Panc1 (cell line): ENCODE results near the gene BACH2. TPM values are rescaled to one million over a fixed set of nuclear protein-coding genes. Genes with fewer than 3 reads are reported as not detected.

Experiments used
- ATAC-seq: fragments of 200-7000 bp; cut with Tn5 transposase; 2 replicates; pipeline ENCODE4 v1.9.1; 2020; ENCODE audit warnings: mild to moderate bottlenecking, moderate library complexity
- BruUV-seq: library from RNA; stranded (reverse); fragments of 400-500 nt; replicated peaks from 2 replicates; lab custom pipeline; 2021; lab: Mats Ljungman, UMichigan
- CTCF ChIA-PET: fragments of 300-600 bp; sonication (Branson Sonifier 250); formaldehyde crosslinking; loops from one replicate; lab custom pipeline; 2022; ENCODE audit warnings: antibody characterized with exemption; lab: Charles Lee
- POLR2A ChIA-PET: fragments of 300-600 bp; sonication (Branson Sonifier 250); formaldehyde crosslinking; loops from one replicate; lab custom pipeline; 2022; ENCODE audit warnings: antibody characterized with exemption; lab: Charles Lee
- DNase-seq: peaks from one replicate; pipeline ENCODE4 v3.0.0-alpha.2; 2010; ENCODE audit warnings: low read depth, low spot score
- H3K27ac ChIP-seq: 2 replicates; pipeline ENCODE4 v1.5.1; 2011; ENCODE audit warnings: mild to moderate bottlenecking, low read length, inconsistent platforms
- H3K27me3 ChIP-seq: fragments of 200-500 bp; sonication (Bioruptor generic); 2 replicates; pipeline ENCODE4 v1.6.0; 2014; ENCODE audit warnings: low read length, inconsistent platforms; ENCODE audit not compliant: control insufficient read depth, insufficient read depth
- H3K36me3 ChIP-seq: fragments of 200-500 bp; sonication (Bioruptor generic); 2 replicates; pipeline ENCODE4 v1.5.1; 2014; ENCODE audit warnings: inconsistent platforms, mild to moderate bottlenecking, low read length, moderate library complexity; ENCODE audit not compliant: control insufficient read depth, insufficient read depth
- H3K4me1 ChIP-seq: 2 replicates; pipeline ENCODE4 v1.5.1; 2011; ENCODE audit warnings: inconsistent platforms, mild to moderate bottlenecking, low read length, moderate library complexity; ENCODE audit not compliant: control insufficient read depth, insufficient read depth
- H3K4me3 ChIP-seq, 2 experiments: 2 replicates each; pipeline ENCODE4 v1.5.1; 2011 to 2012; ENCODE audit warnings: low read depth in 2 of 2, low read length in 2 of 2, mild to moderate bottlenecking in 2 of 2, inconsistent platforms in 1 of 2, moderate library complexity in 1 of 2
- H3K9me3 ChIP-seq: fragments of 200-500 bp; sonication (Bioruptor generic); 2 replicates; pipeline ENCODE4 v1.5.1; 2014; ENCODE audit warnings: low read depth, mild to moderate bottlenecking, inconsistent platforms, low read length, moderate library complexity; ENCODE audit not compliant: control insufficient read depth, insufficient read depth
- CTCF ChIP-seq: fragments of 450-650 bp; IDR thresholded peaks from 2 replicates; pipeline ENCODE4 v1.5.1; 2017; ENCODE audit warnings: mild to moderate bottlenecking
- POLR2AphosphoS5 ChIP-seq: IDR thresholded peaks from 2 replicates; pipeline ENCODE4 v1.6.1; 2012; ENCODE audit warnings: mild to moderate bottlenecking, low read depth, low read length, moderate library complexity
- REST ChIP-seq, 2 experiments: IDR thresholded peaks; 2 replicates each; pipeline ENCODE4 v1.6.1; 2011 to 2012; ENCODE audit warnings: low read depth in 2 of 2, control low read depth in 1 of 2, low read length in 1 of 2, mild to moderate bottlenecking in 1 of 2, moderate library complexity in 1 of 2; ENCODE audit not compliant: insufficient read depth in 1 of 2
- SIN3A ChIP-seq: IDR thresholded peaks from 2 replicates; pipeline ENCODE4 v1.6.1; 2012; ENCODE audit warnings: low read depth, mild to moderate bottlenecking, low read length, moderate library complexity, borderline replicate concordance; ENCODE audit not compliant: insufficient read depth
- TCF7L2 ChIP-seq: IDR thresholded peaks from 2 replicates; pipeline ENCODE4 v1.6.1; 2011; ENCODE audit warnings: mild to moderate bottlenecking, low read depth, low read length, inconsistent platforms
- in situ Hi-C: cut with HindIII; loops from 2 replicates; pipeline ENCODE4 v1.10.0; 2016; ENCODE audit warnings: low sequenced_read_pairs, low pct_unique_long_range_greater_than_20kb
- intact Hi-C: fragments of 100-400 bp; cut with micrococcal nuclease; formaldehyde crosslinking; loops from one replicate; pipeline ENCODE4 v1.10.0; 2022; ENCODE audit not compliant: unreplicated experiment
- total RNA-seq: library from RNA; stranded (reverse); gene quantifications from one replicate; pipeline ENCODE4 v1.2.1, GENCODE V29; 2021; ENCODE audit not compliant: unreplicated experiment

The BACH2 gene
- total RNA-seq, 1 experiment from 2014 or later, result 1.6 TPM

GRCh38 chr6:89888871-89889270 is 407.8 kb downstream of the BACH2 start:
- CTCF ChIA-PET, result interaction anchor here (0.7 kb wide), 1 partner anchor 183 kb away, joined by 8 read pairs; no protein-coding TSS in a partner anchor
- Histone ChIP-seq H3K27me3 (peaks cover 3% of the 10 kb centered on the region; the same call in 1 of the 2 replicates), H3K4me3 (no peak overlapping the region), H3K36me3 (no peaks in the 10 kb centered on the region), H3K4me1 (no peaks in the 10 kb centered on the region), H3K9me3 (no peaks in the 10 kb centered on the region), H3K27ac (no peak overlapping the region)
- POLR2A ChIA-PET, result no interaction called here
- in situ Hi-C loops (no loop called here), intact Hi-C loops (no loop called here)
- no TSS peak for BruUV-seq
- no peak for ATAC-seq
- TF ChIP-seq SIN3A, result no peak
- no peak for TF ChIP-seq TCF7L2
- no peak for TF ChIP-seq POLR2AphosphoS5
- TF ChIP-seq REST (IDR thresholded peaks at IDR 0.05; ENCODE audit: insufficient read depth in 1 of 2, low read depth in 2 of 2, low read length in 1 of 2), result no peak
- no peak for TF ChIP-seq CTCF
- no peak for DNase-seq

- Histone ChIP-seq H3K27me3 (no peaks in the 10 kb centered on the region; the same call in 1 of the 2 replicates), H3K36me3 (no peaks in the 10 kb centered on the region), H3K4me1 (no peaks in the 10 kb centered on the region), H3K9me3 (no peaks in the 10 kb centered on the region), H3K4me3 (no peak overlapping the region), H3K27ac (no peak overlapping the region)
- intact Hi-C loops (no loop called here), in situ Hi-C loops (no loop called here)
- no TSS peak for BruUV-seq
- ChIA-PET POLR2A (no interaction called here), CTCF (interaction anchor here (0.7 kb wide), 1 partner anchor 184 kb away, joined by 8 read pairs; no protein-coding TSS in a partner anchor)
- TF ChIP-seq REST (IDR thresholded peaks at IDR 0.05; ENCODE audit: insufficient read depth in 1 of 2, low read depth in 2 of 2, low read length in 1 of 2) (no peak), TCF7L2 (no peak), POLR2AphosphoS5 (no peak), SIN3A (no peak), CTCF (no peak)
- ATAC-seq (no peak), DNase-seq (no peak)
Measured at GRCh38 chr6:89888138-89888514, 408.5 kb downstream of the BACH2 start.
